OCI-LY1 (cell line): Measurements from ENCODE around the gene PACS2.

Experiments used
- CTCF ChIP-seq: fragments of 200-600 bp; sonication (generic), shearing (Covaris generic); IDR thresholded peaks from 2 replicates; pipeline ENCODE4 v1.5.1; 2017; ENCODE audit warnings: mild to moderate bottlenecking, antibody characterized with exemption, low read length, moderate library complexity, mixed read lengths
- EZH2 ChIP-seq: fragments of 200-600 bp; sonication (generic), shearing (Covaris generic); IDR thresholded peaks from 2 replicates; pipeline ENCODE4 v1.8.0; 2017; ENCODE audit warnings: borderline replicate concordance, mixed run types, mild to moderate bottlenecking, antibody characterized with exemption, low read length, moderate library complexity, mixed read lengths

GRCh38 chr14:105305345-105305744 lies 9.2 kb upstream of the PACS2 start:
- no peak for TF ChIP-seq CTCF
- TF ChIP-seq EZH2, result no peak
